HL-60 (cell line): ENCODE results near the gene TSR2.
"Not testable (repeated sequence)": the region's sequence is repeated elsewhere in the genome, so short reads cannot be mapped to it uniquely, and the experiment has no call there.

Experiments
- DNase-seq, 2 experiments: peaks; one replicate each; pipeline ENCODE4 v3.0.0-alpha.2; 2010 to 2020; ENCODE audit warnings: low read depth in 1 of 2, low spot score in 1 of 2
- H3K27ac ChIP-seq: fragments of 250-450 bp; sonication (Bioruptor Pico); replicated peaks from 2 replicates; pipeline ENCODE4 v1.5.1; 2020; ENCODE audit warnings: mild to moderate bottlenecking, moderate library complexity
- H3K27me3 ChIP-seq: fragments of 250-450 bp; sonication (Bioruptor Pico); 2 replicates; pipeline ENCODE4 v1.5.1; 2021; ENCODE audit warnings: mild to moderate bottlenecking, moderate library complexity; ENCODE audit not compliant: insufficient read depth, poor library complexity, severe bottlenecking
- H3K4me3 ChIP-seq: replicated peaks from 2 replicates; pipeline ENCODE4 v1.5.1; 2011; ENCODE audit warnings: mild to moderate bottlenecking, control low read depth, low read length; ENCODE audit not compliant: insufficient read depth
- GABPA ChIP-seq: IDR thresholded peaks from 2 replicates; pipeline ENCODE4 v1.6.1; 2012; ENCODE audit warnings: low read depth
- POLR2AphosphoS5 ChIP-seq: IDR thresholded peaks from 2 replicates; pipeline ENCODE4 v1.6.1; 2012; ENCODE audit warnings: low read depth
- REST ChIP-seq: IDR thresholded peaks from 2 replicates; pipeline ENCODE4 v1.6.1; 2012; ENCODE audit warnings: low read depth; ENCODE audit not compliant: insufficient replicate concordance
- SPI1 ChIP-seq: IDR thresholded peaks from 2 replicates; pipeline ENCODE4 v1.6.1; 2012; ENCODE audit warnings: low read depth, mild to moderate bottlenecking, borderline replicate concordance
- TF ChIP-seq, protein P1 (sequence below): IDR thresholded peaks from one replicate; pipeline ENCODE4 v1.5.1; 2011; ENCODE audit warnings: low read length, control low read depth, inconsistent platforms; ENCODE audit not compliant: insufficient read depth

The TSR2 gene

DNA sequence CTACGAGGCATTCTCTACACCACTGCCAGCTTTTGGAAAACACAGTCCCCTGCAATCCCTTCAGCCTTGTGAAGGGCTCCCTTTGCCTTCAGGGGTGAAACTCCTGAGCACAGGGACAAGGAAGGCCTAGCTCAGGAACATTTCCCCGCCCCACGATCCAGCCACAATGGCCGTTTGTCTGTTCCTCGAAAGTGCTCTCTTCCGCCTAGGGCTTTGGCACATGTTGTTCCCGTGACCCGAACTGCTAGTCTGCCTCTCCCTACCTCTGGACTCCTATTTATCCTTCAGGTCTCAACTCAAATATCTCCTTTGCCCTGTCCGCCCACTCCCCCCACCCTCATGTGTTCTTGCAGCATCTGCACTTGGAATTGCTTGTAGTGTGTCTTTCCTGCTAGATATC lies 43.7 kb downstream of the TSR2 start:
- DNase-seq: no peak
- Histone ChIP-seq H3K27me3 (no peaks in the 10 kb centered on the region), H3K4me3 (no peak overlapping the region), H3K27ac (no peak overlapping the region)
- TF ChIP-seq POLR2AphosphoS5 (no peak), SPI1 (no peak), REST (no peak)

- TF ChIP-seq REST (no peak), GABPA (no peak), SPI1 (no peak), POLR2AphosphoS5 (no peak)
- TF ChIP-seq, protein P1, sequence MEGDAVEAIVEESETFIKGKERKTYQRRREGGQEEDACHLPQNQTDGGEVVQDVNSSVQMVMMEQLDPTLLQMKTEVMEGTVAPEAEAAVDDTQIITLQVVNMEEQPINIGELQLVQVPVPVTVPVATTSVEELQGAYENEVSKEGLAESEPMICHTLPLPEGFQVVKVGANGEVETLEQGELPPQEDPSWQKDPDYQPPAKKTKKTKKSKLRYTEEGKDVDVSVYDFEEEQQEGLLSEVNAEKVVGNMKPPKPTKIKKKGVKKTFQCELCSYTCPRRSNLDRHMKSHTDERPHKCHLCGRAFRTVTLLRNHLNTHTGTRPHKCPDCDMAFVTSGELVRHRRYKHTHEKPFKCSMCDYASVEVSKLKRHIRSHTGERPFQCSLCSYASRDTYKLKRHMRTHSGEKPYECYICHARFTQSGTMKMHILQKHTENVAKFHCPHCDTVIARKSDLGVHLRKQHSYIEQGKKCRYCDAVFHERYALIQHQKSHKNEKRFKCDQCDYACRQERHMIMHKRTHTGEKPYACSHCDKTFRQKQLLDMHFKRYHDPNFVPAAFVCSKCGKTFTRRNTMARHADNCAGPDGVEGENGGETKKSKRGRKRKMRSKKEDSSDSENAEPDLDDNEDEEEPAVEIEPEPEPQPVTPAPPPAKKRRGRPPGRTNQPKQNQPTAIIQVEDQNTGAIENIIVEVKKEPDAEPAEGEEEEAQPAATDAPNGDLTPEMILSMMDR: no peak
- no peaks in the 10 kb centered on the region for H3K27me3 ChIP-seq
- no peak overlapping the region for H3K27ac ChIP-seq
- H3K4me3 ChIP-seq: no peak overlapping the region
- no peak for DNase-seq
Measured at GRCh38 chrX:54484666-54485065, 44.5 kb downstream of the TSR2 start.

DNA sequence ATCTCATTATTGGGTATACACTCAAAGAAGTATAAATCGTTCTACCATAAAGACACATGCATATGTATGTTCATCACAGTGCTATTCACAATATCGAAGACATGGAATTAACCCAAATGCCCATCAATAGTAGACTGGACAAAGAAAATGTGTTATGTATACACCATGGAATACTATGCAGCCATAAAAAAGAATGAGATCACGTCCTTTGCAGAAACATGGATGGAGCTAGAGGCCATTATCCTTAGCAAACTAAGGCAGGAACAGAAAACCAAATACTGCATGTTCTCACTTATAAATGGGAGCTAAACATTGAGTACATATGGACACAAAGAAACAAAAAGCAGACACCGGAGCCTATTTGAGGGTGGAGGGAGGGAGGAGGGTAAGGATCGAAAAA lies 49.6 kb downstream of the TSR2 start:
- H3K4me3 ChIP-seq, DNase-seq: not testable (repeated sequence)

GRCh38 chrX:54492340-54492739 lies 52.1 kb downstream of the TSR2 start:
- TF ChIP-seq SPI1 (no peak), REST (no peak), GABPA (no peak)
- TF ChIP-seq, protein P1: no peak
- no peak overlapping the region for H3K27ac ChIP-seq
- H3K4me3 ChIP-seq: no peak overlapping the region
- H3K27me3 ChIP-seq: no peaks in the 10 kb centered on the region
- DNase-seq: no peak

More for the DNA sequence above, 49.6 kb downstream of the TSR2 start:
- H3K27me3 ChIP-seq, H3K27ac ChIP-seq: not testable (repeated sequence)
